H9 (cell line): ENCODE measurements around the gene TPRG1. TPM values are rescaled to one million over a fixed set of nuclear protein-coding genes. Genes with fewer than 3 reads are reported as not detected.

Experiments used
- DNase-seq: peaks from one replicate; pipeline ENCODE4 v3.0.0-alpha.2; 2017
- H2AFZ ChIP-seq: one replicate; pipeline ENCODE4 v1.6.1; 2013; ENCODE audit warnings: mild to moderate bottlenecking, low read length, control low read depth, moderate library complexity
- H2AK5ac ChIP-seq: 2 replicates; pipeline ENCODE4 v1.6.1; 2013; ENCODE audit warnings: low read length, control low read depth, mixed read lengths; ENCODE audit not compliant: insufficient read length
- H2BK120ac ChIP-seq: one replicate; pipeline ENCODE4 v1.6.1; 2013; ENCODE audit warnings: low read depth, mild to moderate bottlenecking, low read length, control low read depth, inconsistent platforms; ENCODE audit not compliant: poor library complexity, severe bottlenecking
- H2BK12ac ChIP-seq: 2 replicates; pipeline ENCODE4 v1.6.1; 2013; ENCODE audit warnings: low read length, control low read depth, mixed read lengths, low read depth; ENCODE audit not compliant: insufficient read length
- H2BK15ac ChIP-seq: 2 replicates; pipeline ENCODE4 v1.6.1; 2013; ENCODE audit warnings: low read depth, low read length, control low read depth
- H2BK20ac ChIP-seq: one replicate; pipeline ENCODE4 v1.6.1; 2013; ENCODE audit warnings: low read depth, mild to moderate bottlenecking, low read length, control low read depth, inconsistent platforms; ENCODE audit not compliant: poor library complexity, severe bottlenecking
- H2BK5ac ChIP-seq: 2 replicates; pipeline ENCODE4 v1.6.1; 2013; ENCODE audit warnings: low read length, control low read depth, mixed read lengths; ENCODE audit not compliant: insufficient read length
- H3K14ac ChIP-seq: 2 replicates; pipeline ENCODE4 v1.6.1; 2013; ENCODE audit warnings: low read length, control low read depth; ENCODE audit not compliant: insufficient read depth
- H3K18ac ChIP-seq: 2 replicates; pipeline ENCODE4 v1.6.1; 2013; ENCODE audit warnings: low read depth, mild to moderate bottlenecking, mixed read lengths, low read length, control low read depth; ENCODE audit not compliant: insufficient read length
- H3K23ac ChIP-seq: 2 replicates; pipeline ENCODE4 v1.6.1; 2013; ENCODE audit warnings: low read length, control low read depth, mixed read lengths, low read depth; ENCODE audit not compliant: insufficient read length
- H3K23me2 ChIP-seq: 2 replicates; pipeline ENCODE4 v1.6.1; 2013; ENCODE audit warnings: low read depth, mild to moderate bottlenecking, mixed read lengths, low read length, control low read depth; ENCODE audit not compliant: insufficient read length, poor library complexity, severe bottlenecking
- H3K27ac ChIP-seq: 2 replicates; pipeline ENCODE4 v1.5.1; 2013; ENCODE audit warnings: low read length, control low read depth, mixed read lengths, low read depth; ENCODE audit not compliant: insufficient read length
- H3K27me3 ChIP-seq: 2 replicates; pipeline ENCODE4 v1.6.1; 2013; ENCODE audit warnings: low read length, control low read depth, inconsistent platforms; ENCODE audit not compliant: insufficient read depth
- H3K4ac ChIP-seq: 2 replicates; pipeline ENCODE4 v1.6.1; 2013; ENCODE audit warnings: low read depth, mild to moderate bottlenecking, control low read depth, inconsistent platforms, low read length, moderate library complexity
- H3K4me1 ChIP-seq: 2 replicates; pipeline ENCODE4 v1.6.1; 2013; ENCODE audit warnings: low read length, control low read depth, inconsistent platforms; ENCODE audit not compliant: insufficient read depth
- H3K4me2 ChIP-seq: 2 replicates; pipeline ENCODE4 v1.6.1; 2013; ENCODE audit warnings: low read length, control low read depth, mixed read lengths; ENCODE audit not compliant: insufficient read length, insufficient read depth
- H3K56ac ChIP-seq: 2 replicates; pipeline ENCODE4 v1.6.1; 2013; ENCODE audit warnings: low read depth, mild to moderate bottlenecking, mixed read lengths, low read length, control low read depth; ENCODE audit not compliant: insufficient read length
- H3K79me1 ChIP-seq: 2 replicates; pipeline ENCODE4 v1.6.1; 2013; ENCODE audit warnings: low read depth, mild to moderate bottlenecking, moderate library complexity, low read length, control low read depth, inconsistent platforms; ENCODE audit not compliant: insufficient read depth, poor library complexity, severe bottlenecking
- H3K79me2 ChIP-seq: 2 replicates; pipeline ENCODE4 v1.6.1; 2013; ENCODE audit warnings: low read length, control low read depth, inconsistent platforms; ENCODE audit not compliant: insufficient read depth
- H3K9ac ChIP-seq: 2 replicates; pipeline ENCODE4 v1.6.1; 2013; ENCODE audit warnings: low read length, control low read depth, mixed read lengths; ENCODE audit not compliant: insufficient read length; ENCODE audit errors: extremely low read depth
- H3K9me3 ChIP-seq: one replicate; pipeline ENCODE4 v1.6.1; 2013; ENCODE audit warnings: low read depth, low read length, inconsistent platforms; ENCODE audit not compliant: control insufficient read depth
- H3T11ph ChIP-seq: one replicate; pipeline ENCODE4 v1.6.1; 2013; ENCODE audit warnings: mild to moderate bottlenecking, low read length, control low read depth, inconsistent platforms
- H4K20me1 ChIP-seq: one replicate; pipeline ENCODE4 v1.6.1; 2013; ENCODE audit not compliant: control insufficient read depth, insufficient read length, insufficient read depth
- H4K5ac ChIP-seq: 2 replicates; pipeline ENCODE4 v1.6.1; 2013; ENCODE audit warnings: low read depth, mild to moderate bottlenecking, mixed read lengths, low read length, control low read depth; ENCODE audit not compliant: insufficient read length
- H4K8ac ChIP-seq: replicated peaks from 2 replicates; pipeline ENCODE4 v1.6.1; 2013; ENCODE audit warnings: low read length, control low read depth, mixed read lengths, low read depth; ENCODE audit not compliant: insufficient read length
- H4K91ac ChIP-seq: 2 replicates; pipeline ENCODE4 v1.6.1; 2013; ENCODE audit warnings: low read depth, mild to moderate bottlenecking, moderate library complexity, mixed read lengths, low read length, control low read depth; ENCODE audit not compliant: insufficient read length
- H3K27ac Mint-ChIP-seq, 3 experiments: 2 replicates in 2 of 3; 3 replicates in 1 of 3; pipeline ENCODE4 v1.8.0; 2020 to 2021; ENCODE audit warnings: mixed read lengths in 3 of 3, mild to moderate bottlenecking in 1 of 3, moderate library complexity in 1 of 3
- H3K27me3 Mint-ChIP-seq: 2 replicates; pipeline ENCODE4 v1.8.0; 2021; ENCODE audit warnings: low read depth, mild to moderate bottlenecking, moderate library complexity, mixed read lengths
- H3K36me3 Mint-ChIP-seq, 3 experiments: 2 replicates in 2 of 3; 3 replicates in 1 of 3; pipeline ENCODE4 v1.8.0; 2020 to 2021; ENCODE audit warnings: low read depth in 3 of 3, mixed read lengths in 3 of 3; ENCODE audit not compliant: insufficient read depth in 1 of 3
- H3K4me1 Mint-ChIP-seq, 2 experiments: 2 replicates each; pipeline ENCODE4 v1.8.0; 2020; ENCODE audit warnings: mixed read lengths in 2 of 2
- H3K4me3 Mint-ChIP-seq, 2 experiments: 2 replicates in 1 of 2; 3 replicates in 1 of 2; pipeline ENCODE4 v1.8.0; 2020 to 2021; ENCODE audit warnings: mild to moderate bottlenecking in 2 of 2, mixed read lengths in 2 of 2, moderate library complexity in 1 of 2
- H3K9me3 Mint-ChIP-seq, 2 experiments: 2 replicates in 1 of 2; 3 replicates in 1 of 2; pipeline ENCODE4 v1.8.0; 2020; ENCODE audit warnings: mild to moderate bottlenecking in 2 of 2, mixed read lengths in 2 of 2, moderate library complexity in 1 of 2
- CTCF ChIP-seq: fragments of 200-600 bp; sonication (generic); conservative IDR thresholded peaks from 3 replicates; pipeline ENCODE4 v1.8.0; 2021; ENCODE audit warnings: antibody characterized with exemption, mild to moderate bottlenecking
- WGBS: extraction: QIAGEN DNeasy Blood & Tissue Kit; methylation state at CpG from one replicate; pipeline ENCODE4 v1.1.7; 2013; ENCODE audit warnings: missing lambda C conversion rate, low lambda C conversion rate, mixed read lengths; ENCODE audit not compliant: insufficient read length; ENCODE audit errors: extremely low coverage; 5-methylcytosine and 5-hydroxymethylcytosine counted together
- total RNA-seq: library from RNA; stranded (reverse); gene quantifications from 2 replicates; pipeline ENCODE4 v1.2.1, GENCODE V29; 2021

Gene TPRG1
- total RNA-seq, 1 experiment from 2014 or later, result 0.66 TPM

- H4K5ac ChIP-seq, result no peak overlapping the region
- DNase-seq, result no peak
- no peak overlapping the region for H2BK15ac ChIP-seq
- H3K36me3 Mint-ChIP-seq, result no peaks in the 10 kb centered on the region
- H4K8ac ChIP-seq, result no peak overlapping the region
- no peak overlapping the region for H2BK20ac ChIP-seq
- H2AFZ ChIP-seq, result no peak overlapping the region
- H4K20me1 ChIP-seq, result no peaks in the 10 kb centered on the region
- H3K27me3 Mint-ChIP-seq, result no peaks in the 10 kb centered on the region
- no peak overlapping the region for H2BK5ac ChIP-seq
- H3K9me3 Mint-ChIP-seq, result no peaks in the 10 kb centered on the region
- H3K27ac ChIP-seq, result no peak overlapping the region
- TF ChIP-seq CTCF, result no peak
- H3K4me2 ChIP-seq, result no peak overlapping the region
- H4K91ac ChIP-seq, result no peak overlapping the region
- H3K56ac ChIP-seq, result no peak overlapping the region
- H3K27me3 ChIP-seq, result no peaks in the 10 kb centered on the region
- H2BK120ac ChIP-seq, result no peak overlapping the region
- peaks cover 1 to 2% of the 10 kb centered on the region in 2 experiments; a peak in 2 of 4 replicates for H3K4me1 Mint-ChIP-seq
- H3K4me1 ChIP-seq, result no peaks in the 10 kb centered on the region
- no peak overlapping the region for H2AK5ac ChIP-seq
- H3K4ac ChIP-seq, result no peak overlapping the region
- H3T11ph ChIP-seq, result no peak overlapping the region
- H3K27ac Mint-ChIP-seq, result no peak overlapping the region
- no peak overlapping the region for H3K23ac ChIP-seq
- H3K9ac ChIP-seq, result no peak overlapping the region
- H2BK12ac ChIP-seq, result no peak overlapping the region
- no peaks in the 10 kb centered on the region for H3K23me2 ChIP-seq
- no peak overlapping the region for H3K18ac ChIP-seq
- H3K9me3 ChIP-seq, result no peaks in the 10 kb centered on the region
- H3K79me2 ChIP-seq, result no peaks in the 10 kb centered on the region
- no CpG with 5 or more reads among the region's 3 CpGs for WGBS
- H3K14ac ChIP-seq, result no peak overlapping the region
- no peaks in the 10 kb centered on the region for H3K79me1 ChIP-seq
- no peak overlapping the region for H3K4me3 Mint-ChIP-seq
Observed at GRCh38 chr3:189349772-189350171, 178.0 kb downstream of the TPRG1 start.
